ENCODE results near the gene NTSR1.
A peak's percentile ranks its signal among the peaks of the same experiment; 100 is the strongest.

The NTSR1 gene

DNA sequence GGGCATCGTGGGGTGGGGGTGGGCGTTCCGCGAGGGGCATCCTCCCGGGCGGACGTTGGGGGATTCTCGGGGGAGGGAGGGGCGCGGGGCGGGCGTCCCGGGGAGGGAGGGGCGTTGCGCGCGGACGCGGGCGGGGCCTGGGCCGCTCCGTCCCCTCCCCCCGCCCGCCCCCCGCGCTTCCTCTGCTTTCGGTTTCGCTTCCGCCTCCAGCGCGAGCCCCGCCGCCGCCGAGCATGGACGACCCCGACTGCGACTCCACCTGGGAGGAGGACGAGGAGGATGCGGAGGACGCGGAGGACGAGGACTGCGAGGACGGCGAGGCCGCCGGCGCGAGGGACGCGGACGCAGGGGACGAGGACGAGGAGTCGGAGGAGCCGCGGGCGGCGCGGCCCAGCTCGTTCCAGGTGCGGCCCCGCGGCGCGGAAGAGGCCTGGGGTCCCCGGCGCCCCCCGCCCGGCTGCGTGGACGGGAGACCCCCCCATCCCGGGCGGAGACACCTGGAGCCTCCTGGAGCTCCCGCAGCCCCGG is 96.1 kb downstream of the NTSR1 start, which contains the start of gene OGFR:
Gene OGFR, plus strand, starts transcription at position 209 of the 528 bp plus-strand sequence. Its CDS starts 25 bp downstream, at position 234.
- peak; percentile 51 for DNase-seq (ENCODE audit: low read depth)

DNA sequence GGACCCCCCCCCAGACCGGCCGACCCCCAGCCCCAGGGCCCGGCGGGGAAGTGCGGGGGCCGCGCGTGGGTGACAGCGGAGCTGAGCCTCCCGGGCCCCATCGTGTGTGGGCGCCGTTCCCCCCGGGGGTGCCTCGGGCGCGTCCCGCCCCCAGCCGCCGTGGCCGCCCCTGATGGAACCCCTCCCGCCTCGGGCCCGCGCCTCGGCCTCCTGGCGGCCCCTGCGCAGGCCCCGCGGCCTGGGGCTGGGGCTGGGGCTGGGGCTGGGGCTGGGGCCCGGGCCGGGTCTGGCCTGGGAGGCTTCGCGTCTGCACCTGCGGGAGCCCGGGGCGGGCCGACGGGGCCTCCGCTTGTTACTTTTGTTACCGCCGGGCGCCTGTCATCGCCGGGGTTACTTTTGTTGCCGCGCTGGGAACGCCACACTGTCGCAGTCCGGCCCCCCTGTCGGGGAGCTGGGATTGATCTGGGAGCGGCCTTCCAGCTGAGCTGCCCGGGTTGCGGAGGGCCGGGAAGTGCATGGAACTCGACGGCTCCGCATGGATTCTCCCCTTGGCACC is 96.6 kb downstream of the NTSR1 start:
- no peak for DNase-seq (ENCODE audit: low read depth)

DNA sequence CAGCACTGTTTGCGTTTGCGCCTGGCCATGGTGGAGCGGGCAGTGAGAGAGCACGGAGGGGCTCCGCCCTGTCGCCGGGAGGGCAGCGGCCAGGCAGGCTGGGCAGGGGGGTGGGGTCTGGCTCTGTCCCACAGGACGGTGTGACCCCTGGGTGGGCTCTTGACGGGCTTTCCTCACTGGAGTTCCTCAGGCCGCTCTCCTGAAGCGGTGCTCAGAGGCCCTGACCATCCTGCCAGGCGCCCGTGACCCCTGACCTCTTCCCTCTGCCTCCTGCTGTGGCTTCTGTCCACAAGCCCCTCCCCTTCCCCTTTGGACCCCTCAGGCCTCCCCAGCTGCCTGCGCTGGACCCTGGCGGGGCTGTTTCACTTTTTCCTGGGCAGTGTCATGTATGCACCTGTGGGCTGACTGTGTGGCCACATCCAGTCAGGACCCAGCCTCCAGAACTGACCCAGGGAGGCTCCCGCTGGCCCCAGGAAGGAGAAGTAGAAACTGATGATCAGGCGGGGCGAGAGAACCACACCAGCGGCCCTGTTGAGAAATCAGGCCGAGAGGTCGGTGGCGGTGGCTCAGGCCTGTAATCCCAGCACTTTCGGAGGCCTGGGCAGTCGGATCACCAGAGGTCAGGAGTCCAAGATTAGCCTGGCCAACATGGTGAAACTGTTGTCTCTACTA is 97.2 kb downstream of the NTSR1 start:
- peak; percentile 46 for DNase-seq (ENCODE audit: low read depth)

DNA sequence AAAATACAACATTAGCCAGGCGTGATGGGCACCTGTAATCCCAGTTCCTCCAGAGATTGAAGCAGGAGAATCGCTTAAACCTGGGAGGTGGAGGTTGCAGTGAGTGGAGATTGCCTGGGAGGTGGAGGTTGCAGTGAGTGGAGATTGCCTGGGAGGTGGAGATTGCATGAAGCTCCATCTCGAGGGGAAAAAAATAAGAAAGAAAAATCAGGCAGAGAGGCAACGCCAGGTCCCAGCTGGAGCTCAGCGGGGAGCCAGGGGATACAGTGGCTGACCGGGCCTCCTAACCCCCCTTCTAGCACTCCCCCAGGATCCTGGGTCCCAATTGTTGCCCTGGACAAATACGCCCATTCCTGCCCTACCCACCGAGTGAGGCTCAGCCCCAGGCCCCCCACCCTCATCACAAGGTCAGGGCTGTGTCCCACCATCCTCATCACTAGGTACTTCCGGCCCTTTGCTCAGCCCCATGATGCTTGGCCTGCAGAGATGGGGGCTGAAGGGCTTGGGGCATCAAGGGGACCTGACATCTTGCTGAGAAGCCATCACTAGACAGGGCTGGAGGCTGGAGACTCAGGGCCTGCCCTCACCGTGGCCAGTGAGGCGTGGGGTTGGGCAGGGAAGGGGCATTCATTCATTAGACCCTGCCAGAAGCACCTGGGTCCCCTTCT is 97.9 kb downstream of the NTSR1 start:
- no peak for DNase-seq (ENCODE audit: low read depth)

DNA sequence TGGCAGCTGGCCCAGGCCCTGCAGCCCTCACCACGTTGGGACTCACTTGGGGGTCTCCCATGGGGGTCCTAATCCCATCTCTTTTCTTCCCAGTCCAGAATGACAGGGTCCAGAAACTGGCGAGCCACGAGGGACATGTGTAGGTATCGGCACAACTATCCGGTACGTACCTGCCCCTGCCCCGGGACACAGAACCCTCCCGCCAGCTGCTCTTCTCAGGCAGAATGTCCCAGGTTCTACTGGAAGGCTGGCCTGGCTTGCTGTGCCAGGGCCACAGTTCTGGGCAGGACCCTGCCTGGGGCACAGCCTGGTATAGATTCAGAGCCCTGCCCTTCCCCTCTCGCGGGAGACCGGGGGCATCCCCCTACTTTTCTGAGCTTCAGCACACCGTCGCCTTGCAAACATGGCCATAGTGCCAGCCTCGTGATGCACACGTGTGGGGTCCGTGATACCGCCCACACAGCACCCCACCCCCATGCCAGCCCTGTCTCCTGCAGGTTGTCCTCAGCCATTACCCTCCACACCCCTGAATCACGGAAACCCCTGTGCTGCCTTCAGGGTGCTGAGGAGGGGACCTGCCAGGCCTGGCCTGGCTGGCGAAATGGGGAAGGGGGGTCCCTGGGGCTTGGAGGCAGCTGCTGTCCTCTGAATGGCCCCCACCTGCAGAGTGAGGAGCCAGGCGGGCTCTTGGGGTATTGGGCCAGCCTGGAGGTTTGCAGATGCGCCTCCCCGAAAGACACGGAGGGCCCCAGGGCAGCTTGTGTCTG is 99.0 kb downstream of the NTSR1 start:
- DNase-seq (ENCODE audit: low read depth) = no peak

DNA sequence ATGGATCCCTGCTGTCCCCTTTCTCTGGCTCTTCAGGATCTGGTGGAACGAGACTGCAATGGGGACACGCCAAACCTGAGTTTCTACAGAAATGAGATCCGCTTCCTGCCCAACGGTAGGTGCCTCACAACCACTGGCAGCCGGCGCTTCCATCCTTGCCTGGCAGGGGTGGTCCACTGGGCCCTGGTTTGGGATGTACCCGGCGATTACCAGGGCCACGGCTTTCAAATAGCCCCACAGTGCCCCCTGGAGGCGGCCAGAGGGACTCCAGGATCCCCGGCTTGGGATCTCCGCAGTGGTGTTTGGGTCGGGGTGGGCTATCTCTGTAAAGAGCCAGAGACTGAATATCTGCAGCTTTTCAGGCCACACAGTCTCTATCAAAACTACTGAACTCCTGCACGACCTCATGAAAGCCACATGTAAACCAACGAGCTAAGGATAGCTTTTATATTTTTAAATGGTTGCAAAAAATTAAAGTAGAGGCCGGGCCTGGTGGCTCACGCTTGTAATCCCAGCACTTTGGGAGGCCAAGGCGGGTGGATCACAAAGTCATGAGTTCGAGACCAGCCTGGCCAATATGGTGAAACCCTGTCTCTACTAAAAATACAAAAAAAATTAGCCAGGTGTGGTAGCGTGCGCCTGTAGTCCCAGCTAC is 99.7 kb downstream of the NTSR1 start:
- peak; percentile 44 for DNase-seq (ENCODE audit: low read depth)

DNA sequence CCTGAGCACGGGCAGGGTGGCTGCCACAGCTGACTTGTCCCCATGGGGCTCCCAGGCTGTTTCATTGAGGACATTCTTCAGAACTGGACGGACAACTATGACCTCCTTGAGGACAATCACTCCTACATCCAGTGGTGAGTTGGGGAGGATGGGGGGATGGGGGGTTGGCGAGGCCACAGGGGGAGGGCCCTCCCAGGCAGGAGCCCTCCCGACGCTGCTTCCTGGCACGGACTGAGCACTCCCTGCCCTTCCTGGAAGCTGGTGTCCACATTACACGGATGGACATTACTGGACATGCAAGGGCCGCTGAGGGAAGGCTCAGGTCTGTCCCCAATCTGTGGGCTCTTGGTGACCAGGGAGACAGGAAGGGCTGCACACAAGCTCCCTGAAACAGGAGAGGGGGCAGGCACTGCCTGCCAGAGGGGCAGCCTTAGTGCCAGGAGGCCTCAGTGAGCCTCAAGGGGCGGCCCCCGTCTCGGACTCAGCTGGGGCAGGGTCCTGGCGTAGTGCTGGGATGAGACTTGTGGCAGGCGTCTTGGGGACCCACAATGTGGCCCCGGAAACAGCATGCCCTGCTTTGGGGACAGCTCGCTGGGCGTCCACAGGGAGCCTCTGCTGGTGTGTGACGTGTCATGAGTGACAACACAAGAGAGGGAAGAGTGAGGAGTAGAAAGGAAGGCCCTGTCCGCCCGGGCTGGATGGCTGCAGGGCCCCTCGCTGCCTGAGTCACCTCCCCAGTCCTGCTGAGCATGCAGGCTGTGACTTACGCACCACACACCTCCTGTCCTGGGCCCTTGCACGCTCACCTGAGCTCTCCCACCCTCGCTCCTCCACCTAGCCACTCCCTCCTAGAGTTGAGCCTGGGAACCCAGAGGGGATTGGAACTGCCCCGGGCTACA is 101.1 kb downstream of the NTSR1 start:
- no peak for DNase-seq (ENCODE audit: low read depth)

DNA sequence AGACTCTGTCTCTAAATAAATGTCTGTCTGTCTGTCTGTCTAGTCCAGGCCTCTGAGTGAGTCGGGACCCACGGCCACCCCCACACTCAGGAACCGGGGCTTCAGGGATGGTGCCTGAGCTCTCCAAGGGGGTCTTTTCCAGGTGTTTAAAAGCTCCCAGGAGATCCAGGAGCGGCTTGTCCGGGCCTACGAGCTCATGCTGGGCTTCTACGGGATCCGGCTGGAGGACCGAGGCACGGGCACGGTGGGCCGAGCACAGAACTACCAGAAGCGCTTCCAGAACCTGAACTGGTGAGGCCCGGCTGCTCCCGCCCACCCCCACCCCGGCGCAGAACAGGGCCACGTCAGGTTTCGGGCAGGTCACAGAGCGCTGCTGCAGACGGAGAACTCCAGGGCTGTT is 102.7 kb downstream of the NTSR1 start:
- no peak for DNase-seq (ENCODE audit: low read depth)

DNA sequence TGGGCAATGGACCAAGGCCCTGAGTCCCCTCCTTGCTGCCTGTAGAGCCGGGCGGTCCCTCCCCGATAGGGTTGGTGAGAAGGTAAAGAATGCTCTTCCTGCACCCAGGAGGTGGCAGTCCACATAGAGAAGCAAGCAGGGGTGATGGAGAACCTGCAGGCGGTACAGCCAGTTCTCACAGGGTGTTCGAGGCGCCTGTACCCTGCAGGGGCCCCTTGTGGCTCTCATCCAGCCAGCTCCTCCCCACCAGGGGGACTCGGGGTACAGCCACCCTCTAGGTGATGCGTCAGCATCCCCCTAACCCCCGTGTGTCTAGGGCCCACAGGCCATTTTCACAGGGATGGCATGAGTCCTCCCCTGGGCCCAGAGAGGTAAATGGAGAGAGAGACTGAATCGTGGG is 103.1 kb downstream of the NTSR1 start:
- DNase-seq (ENCODE audit: low read depth) = no peak
